A549 (cell line): ENCODE results near the gene KRT15.

Experiments
- EP300 ChIP-seq, 2 experiments: fragments of >200 bp; sonication (Bioruptor Twin); formaldehyde crosslinking; IDR thresholded peaks; 2 replicates in 1 of 2; 3 replicates in 1 of 2; pipeline ENCODE4 v1.6.1; 2016 to 2017
- MAX ChIP-seq: IDR thresholded peaks from 2 replicates; pipeline ENCODE4 v1.6.1; 2012
- MAZ ChIP-seq: fragments of 150-350 bp; IDR thresholded peaks from 2 replicates; pipeline ENCODE4 v1.6.1; 2014; ENCODE audit warnings: antibody characterized with exemption, low read depth, low read length, borderline replicate concordance
- POLR2A ChIP-seq: IDR thresholded peaks from 2 replicates; pipeline ENCODE4 v1.6.1; 2012; ENCODE audit warnings: mild to moderate bottlenecking, low read length
- RAD21 ChIP-seq, 2 experiments: fragments of >200 bp in 1 of 2; sonication (Bioruptor Twin) in 1 of 2; formaldehyde crosslinking in 1 of 2; IDR thresholded peaks in 1 of 2; conservative IDR thresholded peaks in 1 of 2; 2 replicates in 1 of 2; 3 replicates in 1 of 2; pipeline ENCODE4 v1.6.1; 2012 to 2018; ENCODE audit warnings: inconsistent platforms in 1 of 2
- RCOR1 ChIP-seq: fragments of 150-350 bp; IDR thresholded peaks from 2 replicates; pipeline ENCODE4 v1.6.1; 2014; ENCODE audit warnings: antibody characterized with exemption, low read length, low read depth
- TP53 ChIP-seq: fragments of 250-450 bp; sonication (Bioruptor Pico); IDR thresholded peaks from 2 replicates; pipeline ENCODE4 v1.5.0; 2021; ENCODE audit warnings: mild to moderate bottlenecking, moderate library complexity
- TF ChIP-seq, protein P1 (sequence below): fragments of >200 bp; sonication (Bioruptor Twin); formaldehyde crosslinking; IDR thresholded peaks from 3 replicates; pipeline ENCODE4 v1.5.1; 2016
- TF ChIP-seq, protein P2 (sequence below): fragments of 200-600 bp; sonication (generic); IDR thresholded peaks from 2 replicates; pipeline ENCODE4 v1.6.1; 2016; ENCODE audit warnings: antibody characterized with exemption, mild to moderate bottlenecking, moderate library complexity
- TF ChIP-seq, protein P3 (sequence below): IDR thresholded peaks from 2 replicates; pipeline ENCODE4 v1.6.1; 2012

DNA sequence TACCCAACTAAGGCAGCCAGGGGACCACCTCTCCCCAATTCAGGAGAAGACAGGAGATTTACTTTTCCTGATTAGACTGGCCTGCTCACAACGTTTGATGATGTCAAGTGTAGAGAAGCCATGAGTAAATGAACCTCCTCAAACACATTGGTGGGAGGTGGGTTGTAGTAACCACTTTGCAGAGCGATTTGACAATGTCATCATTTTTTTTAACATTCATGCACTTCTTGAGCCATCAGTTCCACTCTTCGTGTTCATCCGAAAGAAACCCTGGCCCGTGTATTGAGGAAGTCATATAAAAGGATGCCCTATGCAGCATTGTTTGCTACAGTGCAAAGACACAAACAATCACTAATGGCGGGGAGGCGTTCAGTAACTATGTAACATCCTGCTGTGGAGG, 14.9 kb upstream of the KRT15 start:
- TF ChIP-seq, protein P1, sequence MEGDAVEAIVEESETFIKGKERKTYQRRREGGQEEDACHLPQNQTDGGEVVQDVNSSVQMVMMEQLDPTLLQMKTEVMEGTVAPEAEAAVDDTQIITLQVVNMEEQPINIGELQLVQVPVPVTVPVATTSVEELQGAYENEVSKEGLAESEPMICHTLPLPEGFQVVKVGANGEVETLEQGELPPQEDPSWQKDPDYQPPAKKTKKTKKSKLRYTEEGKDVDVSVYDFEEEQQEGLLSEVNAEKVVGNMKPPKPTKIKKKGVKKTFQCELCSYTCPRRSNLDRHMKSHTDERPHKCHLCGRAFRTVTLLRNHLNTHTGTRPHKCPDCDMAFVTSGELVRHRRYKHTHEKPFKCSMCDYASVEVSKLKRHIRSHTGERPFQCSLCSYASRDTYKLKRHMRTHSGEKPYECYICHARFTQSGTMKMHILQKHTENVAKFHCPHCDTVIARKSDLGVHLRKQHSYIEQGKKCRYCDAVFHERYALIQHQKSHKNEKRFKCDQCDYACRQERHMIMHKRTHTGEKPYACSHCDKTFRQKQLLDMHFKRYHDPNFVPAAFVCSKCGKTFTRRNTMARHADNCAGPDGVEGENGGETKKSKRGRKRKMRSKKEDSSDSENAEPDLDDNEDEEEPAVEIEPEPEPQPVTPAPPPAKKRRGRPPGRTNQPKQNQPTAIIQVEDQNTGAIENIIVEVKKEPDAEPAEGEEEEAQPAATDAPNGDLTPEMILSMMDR, result no peak
- TF ChIP-seq MAZ (no peak), EP300 (IDR thresholded peaks at IDR 0.05) (no peak), RCOR1 (no peak), MAX (no peak), RAD21 (conservative IDR thresholded peaks at IDR 0.05 in 1 of 2, IDR thresholded peaks at IDR 0.05 in 1 of 2) (no peak), TP53 (CRISPR knock-in tag) (no peak), POLR2A (no peak)
- TF ChIP-seq, protein P2, sequence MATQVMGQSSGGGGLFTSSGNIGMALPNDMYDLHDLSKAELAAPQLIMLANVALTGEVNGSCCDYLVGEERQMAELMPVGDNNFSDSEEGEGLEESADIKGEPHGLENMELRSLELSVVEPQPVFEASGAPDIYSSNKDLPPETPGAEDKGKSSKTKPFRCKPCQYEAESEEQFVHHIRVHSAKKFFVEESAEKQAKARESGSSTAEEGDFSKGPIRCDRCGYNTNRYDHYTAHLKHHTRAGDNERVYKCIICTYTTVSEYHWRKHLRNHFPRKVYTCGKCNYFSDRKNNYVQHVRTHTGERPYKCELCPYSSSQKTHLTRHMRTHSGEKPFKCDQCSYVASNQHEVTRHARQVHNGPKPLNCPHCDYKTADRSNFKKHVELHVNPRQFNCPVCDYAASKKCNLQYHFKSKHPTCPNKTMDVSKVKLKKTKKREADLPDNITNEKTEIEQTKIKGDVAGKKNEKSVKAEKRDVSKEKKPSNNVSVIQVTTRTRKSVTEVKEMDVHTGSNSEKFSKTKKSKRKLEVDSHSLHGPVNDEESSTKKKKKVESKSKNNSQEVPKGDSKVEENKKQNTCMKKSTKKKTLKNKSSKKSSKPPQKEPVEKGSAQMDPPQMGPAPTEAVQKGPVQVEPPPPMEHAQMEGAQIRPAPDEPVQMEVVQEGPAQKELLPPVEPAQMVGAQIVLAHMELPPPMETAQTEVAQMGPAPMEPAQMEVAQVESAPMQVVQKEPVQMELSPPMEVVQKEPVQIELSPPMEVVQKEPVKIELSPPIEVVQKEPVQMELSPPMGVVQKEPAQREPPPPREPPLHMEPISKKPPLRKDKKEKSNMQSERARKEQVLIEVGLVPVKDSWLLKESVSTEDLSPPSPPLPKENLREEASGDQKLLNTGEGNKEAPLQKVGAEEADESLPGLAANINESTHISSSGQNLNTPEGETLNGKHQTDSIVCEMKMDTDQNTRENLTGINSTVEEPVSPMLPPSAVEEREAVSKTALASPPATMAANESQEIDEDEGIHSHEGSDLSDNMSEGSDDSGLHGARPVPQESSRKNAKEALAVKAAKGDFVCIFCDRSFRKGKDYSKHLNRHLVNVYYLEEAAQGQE, result no peak
- TF ChIP-seq, protein P3, sequence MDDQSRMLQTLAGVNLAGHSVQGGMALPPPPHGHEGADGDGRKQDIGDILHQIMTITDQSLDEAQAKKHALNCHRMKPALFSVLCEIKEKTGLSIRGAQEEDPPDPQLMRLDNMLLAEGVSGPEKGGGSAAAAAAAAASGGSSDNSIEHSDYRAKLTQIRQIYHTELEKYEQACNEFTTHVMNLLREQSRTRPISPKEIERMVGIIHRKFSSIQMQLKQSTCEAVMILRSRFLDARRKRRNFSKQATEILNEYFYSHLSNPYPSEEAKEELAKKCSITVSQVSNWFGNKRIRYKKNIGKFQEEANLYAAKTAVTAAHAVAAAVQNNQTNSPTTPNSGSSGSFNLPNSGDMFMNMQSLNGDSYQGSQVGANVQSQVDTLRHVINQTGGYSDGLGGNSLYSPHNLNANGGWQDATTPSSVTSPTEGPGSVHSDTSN, result no peak
